Lung (tissue), 16 donors: Measurements from ENCODE around the gene DHRS7C. TPM values are rescaled to one million over a fixed set of nuclear protein-coding genes. Genes with fewer than 3 reads are reported as not detected.

ENCODE experiments used
- ATAC-seq: fragments of 200-7000 bp; cut with Tn5 transposase; one replicate; pipeline ENCODE4 v1.9.1; 2020; ENCODE audit warnings: moderate number of reproducible peaks; ENCODE audit not compliant: insufficient read depth, low FRiP score
- DNase-seq, 3 donors: peaks; one replicate each; pipeline ENCODE4 v3.0.0-alpha.2; 2013 to 2017
- H3K27ac ChIP-seq, 2 donors: one replicate each; pipeline ENCODE4 v1.5.1; 2013; ENCODE audit warnings: mild to moderate bottlenecking in 2 of 2, moderate library complexity in 2 of 2, control low read depth in 1 of 2, inconsistent platforms in 1 of 2, low read depth in 1 of 2, low read length in 1 of 2
- H3K27me3 ChIP-seq, 3 donors: one replicate each; pipeline ENCODE4 v1.5.1; 2013; ENCODE audit warnings: low read length in 2 of 3; ENCODE audit not compliant: control insufficient read depth in 3 of 3, insufficient read depth in 3 of 3
- H3K36me3 ChIP-seq, 4 donors: one replicate each; pipeline ENCODE4 v1.5.1; 2013; ENCODE audit warnings: low read length in 4 of 4, mild to moderate bottlenecking in 1 of 4, moderate library complexity in 1 of 4; ENCODE audit not compliant: control insufficient read depth in 4 of 4, insufficient read depth in 4 of 4
- H3K4me1 ChIP-seq, 5 donors: one replicate each; pipeline ENCODE4 v1.5.1; 2013; ENCODE audit warnings: low read length in 5 of 5, mild to moderate bottlenecking in 2 of 5, moderate library complexity in 1 of 5; ENCODE audit not compliant: control insufficient read depth in 5 of 5, insufficient read depth in 5 of 5
- H3K4me3 ChIP-seq: one replicate; pipeline ENCODE4 v1.5.1; 2013; ENCODE audit warnings: mild to moderate bottlenecking, control low read depth, moderate library complexity
- H3K9ac ChIP-seq, 2 donors: one replicate each; pipeline ENCODE4 v1.5.1; 2013; ENCODE audit warnings: low read length in 2 of 2, control low read depth in 1 of 2; ENCODE audit not compliant: insufficient read depth in 1 of 2
- H3K9me3 ChIP-seq, 4 donors: one replicate each; pipeline ENCODE4 v1.5.1; 2013; ENCODE audit warnings: low read length in 3 of 4, mild to moderate bottlenecking in 1 of 4, moderate library complexity in 1 of 4; ENCODE audit not compliant: control insufficient read depth in 4 of 4, insufficient read depth in 3 of 4
- WGBS, 2 donors: extraction: QIAGEN DNeasy Blood & Tissue Kit; methylation state at CpG; one replicate each; pipeline ENCODE4 v1.1.7; 2013; 5-methylcytosine and 5-hydroxymethylcytosine counted together
- long read RNA-seq, 5 donors: transcript quantifications; one replicate each; lab custom pipeline, GENCODE V29; 2026
- polyA plus RNA-seq, 2 donors: library from polyadenylated mRNA; stranded (reverse); fragments of 200-250 nt; gene quantifications; one replicate each; pipeline ENCODE4 v1.2.1, GENCODE V29; 2013
- total RNA-seq, 2 donors: library from RNA; depleted of rRNA in 1 of 2; stranded (reverse); fragments of >200 nt in 1 of 2; gene quantifications; one replicate each; pipeline ENCODE4 v1.2.1, GENCODE V29; 2014 to 2021
- TF ChIP-seq, protein P1 (sequence below): IDR thresholded peaks from 2 replicates; pipeline ENCODE4 v1.5.1; 2012; ENCODE audit warnings: mild to moderate bottlenecking; ENCODE audit errors: control extremely low read depth, extremely low read depth
- donor health status: control.
- donor health status: control.
- donor health status: Bipolar disorder and iron deficiency.
- donor health status: healthy.
- donor health status: DM: yes; HTN: yes; CAD: no.

Gene DHRS7C, protein sequence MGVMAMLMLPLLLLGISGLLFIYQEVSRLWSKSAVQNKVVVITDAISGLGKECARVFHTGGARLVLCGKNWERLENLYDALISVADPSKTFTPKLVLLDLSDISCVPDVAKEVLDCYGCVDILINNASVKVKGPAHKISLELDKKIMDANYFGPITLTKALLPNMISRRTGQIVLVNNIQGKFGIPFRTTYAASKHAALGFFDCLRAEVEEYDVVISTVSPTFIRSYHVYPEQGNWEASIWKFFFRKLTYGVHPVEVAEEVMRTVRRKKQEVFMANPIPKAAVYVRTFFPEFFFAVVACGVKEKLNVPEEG
- total RNA-seq (not detected), polyA plus RNA-seq (not detected)
- long read RNA-seq, donor 1 = 0 reads
- long read RNA-seq, donor 2 = 0 reads
- long read RNA-seq, donor 3 = 0 reads
- long read RNA-seq, donor 4 = 0 reads
- long read RNA-seq, donor 5 = 0 reads

DNA sequence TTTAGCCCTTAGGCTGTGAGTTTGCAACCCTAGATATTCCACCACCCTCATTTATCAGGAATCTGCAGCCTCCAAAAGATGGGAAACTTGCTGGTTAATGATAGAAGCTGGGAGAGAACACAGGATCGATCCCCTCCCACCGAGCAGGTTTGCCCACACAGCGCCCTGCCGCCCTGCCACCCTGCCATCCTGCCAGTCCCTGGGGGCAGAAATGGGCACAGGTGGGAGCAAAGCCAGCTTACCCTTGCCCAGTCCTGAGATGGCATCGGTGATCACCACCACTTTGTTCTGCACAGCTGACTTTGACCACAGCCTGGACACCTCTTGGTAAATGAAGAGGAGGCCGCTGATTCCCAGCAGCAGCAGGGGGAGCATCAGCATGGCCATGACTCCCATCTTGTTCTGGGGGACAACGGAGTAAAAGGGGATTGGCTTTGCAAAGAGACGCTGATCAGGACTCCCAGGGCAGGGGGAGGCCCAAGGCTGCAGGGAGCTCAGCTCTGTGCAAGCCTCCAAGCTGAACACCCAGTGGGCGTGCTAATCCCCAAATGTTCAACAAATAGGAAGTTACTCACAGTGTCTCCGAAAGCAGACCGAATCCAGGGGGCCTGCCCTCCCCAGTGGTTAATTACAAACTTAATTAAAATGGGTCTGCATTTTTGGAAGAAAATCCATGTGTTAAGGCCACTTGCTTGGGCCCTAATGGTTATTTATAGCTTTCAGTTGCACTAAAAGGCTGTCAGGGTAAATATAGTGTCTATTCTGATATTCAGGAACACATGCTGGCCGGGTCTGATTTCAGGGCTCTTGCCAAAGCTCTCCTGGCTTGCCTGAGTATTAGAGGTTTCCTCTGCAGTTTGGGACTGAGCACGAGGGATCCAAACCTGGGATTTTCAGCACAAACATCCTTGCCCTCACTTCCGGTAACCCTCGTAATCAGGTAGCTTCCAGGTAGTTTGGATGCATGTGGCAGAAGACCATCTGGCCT lies at the start of gene DHRS7C:
Gene DHRS7C, minus strand, starts transcription at position 704 of the 988 bp plus-strand sequence. Its CDS starts 308 bp downstream, at position 396.
- H3K9me3 ChIP-seq = peaks cover 0 to 2% (median 0%) of the 10 kb centered on the region in 4 donors
- no peak within 1 kb of the TSS for H3K4me3 ChIP-seq
- DNase-seq (peak in 1 of 3 donors; percentile 45), ATAC-seq (no peak)
- no peaks in the 10 kb centered on the region for H3K27me3 ChIP-seq
- H3K9ac ChIP-seq = no peak within 1 kb of the TSS
- peaks cover 0 to 5% (median 0%) of the 10 kb centered on the region in 5 donors for H3K4me1 ChIP-seq
- H3K36me3 ChIP-seq = no peaks in the 10 kb centered on the region
- no peak within 1 kb of the TSS for H3K27ac ChIP-seq
- 79 to 81% methylated on average over 15 of the region's 15 CpGs for WGBS, 2 donors
- TF ChIP-seq, protein P1, sequence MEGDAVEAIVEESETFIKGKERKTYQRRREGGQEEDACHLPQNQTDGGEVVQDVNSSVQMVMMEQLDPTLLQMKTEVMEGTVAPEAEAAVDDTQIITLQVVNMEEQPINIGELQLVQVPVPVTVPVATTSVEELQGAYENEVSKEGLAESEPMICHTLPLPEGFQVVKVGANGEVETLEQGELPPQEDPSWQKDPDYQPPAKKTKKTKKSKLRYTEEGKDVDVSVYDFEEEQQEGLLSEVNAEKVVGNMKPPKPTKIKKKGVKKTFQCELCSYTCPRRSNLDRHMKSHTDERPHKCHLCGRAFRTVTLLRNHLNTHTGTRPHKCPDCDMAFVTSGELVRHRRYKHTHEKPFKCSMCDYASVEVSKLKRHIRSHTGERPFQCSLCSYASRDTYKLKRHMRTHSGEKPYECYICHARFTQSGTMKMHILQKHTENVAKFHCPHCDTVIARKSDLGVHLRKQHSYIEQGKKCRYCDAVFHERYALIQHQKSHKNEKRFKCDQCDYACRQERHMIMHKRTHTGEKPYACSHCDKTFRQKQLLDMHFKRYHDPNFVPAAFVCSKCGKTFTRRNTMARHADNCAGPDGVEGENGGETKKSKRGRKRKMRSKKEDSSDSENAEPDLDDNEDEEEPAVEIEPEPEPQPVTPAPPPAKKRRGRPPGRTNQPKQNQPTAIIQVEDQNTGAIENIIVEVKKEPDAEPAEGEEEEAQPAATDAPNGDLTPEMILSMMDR = no peak

DNA sequence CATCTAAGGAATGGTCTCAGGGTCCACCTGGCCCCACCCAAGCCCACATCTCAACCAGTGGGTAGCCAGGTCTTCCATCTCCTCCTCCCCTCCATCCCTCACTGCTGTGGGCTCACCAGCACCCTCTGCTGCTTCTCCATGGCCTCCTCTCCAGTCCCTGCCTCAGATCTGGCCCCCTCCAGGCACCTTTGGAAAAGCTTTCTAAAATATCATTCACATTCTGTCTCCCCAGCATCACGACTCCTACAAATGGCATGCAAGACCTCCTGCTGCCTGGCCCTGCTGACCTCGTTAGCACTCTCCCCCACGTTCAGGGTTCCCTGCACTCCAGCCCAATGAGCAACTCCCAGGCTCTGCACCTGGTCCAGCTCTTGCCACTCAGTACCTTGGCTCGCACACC lies 48.0 kb upstream of the DHRS7C start:
- TF ChIP-seq, protein P1 = no peak
- H3K4me1 ChIP-seq = peaks cover 0 to 26% (median 19%) of the 10 kb centered on the region in 5 donors
- H3K27me3 ChIP-seq = no peaks in the 10 kb centered on the region
- 46 to 65% methylated on average over 4 of the region's 4 CpGs for WGBS, 2 donors
- ATAC-seq (no peak), DNase-seq (no peak)
- no peak overlapping the region for H3K27ac ChIP-seq
- no peaks in the 10 kb centered on the region for H3K9me3 ChIP-seq
- no peaks in the 10 kb centered on the region for H3K36me3 ChIP-seq
- no peak overlapping the region for H3K9ac ChIP-seq
- no peak overlapping the region for H3K4me3 ChIP-seq

DNA sequence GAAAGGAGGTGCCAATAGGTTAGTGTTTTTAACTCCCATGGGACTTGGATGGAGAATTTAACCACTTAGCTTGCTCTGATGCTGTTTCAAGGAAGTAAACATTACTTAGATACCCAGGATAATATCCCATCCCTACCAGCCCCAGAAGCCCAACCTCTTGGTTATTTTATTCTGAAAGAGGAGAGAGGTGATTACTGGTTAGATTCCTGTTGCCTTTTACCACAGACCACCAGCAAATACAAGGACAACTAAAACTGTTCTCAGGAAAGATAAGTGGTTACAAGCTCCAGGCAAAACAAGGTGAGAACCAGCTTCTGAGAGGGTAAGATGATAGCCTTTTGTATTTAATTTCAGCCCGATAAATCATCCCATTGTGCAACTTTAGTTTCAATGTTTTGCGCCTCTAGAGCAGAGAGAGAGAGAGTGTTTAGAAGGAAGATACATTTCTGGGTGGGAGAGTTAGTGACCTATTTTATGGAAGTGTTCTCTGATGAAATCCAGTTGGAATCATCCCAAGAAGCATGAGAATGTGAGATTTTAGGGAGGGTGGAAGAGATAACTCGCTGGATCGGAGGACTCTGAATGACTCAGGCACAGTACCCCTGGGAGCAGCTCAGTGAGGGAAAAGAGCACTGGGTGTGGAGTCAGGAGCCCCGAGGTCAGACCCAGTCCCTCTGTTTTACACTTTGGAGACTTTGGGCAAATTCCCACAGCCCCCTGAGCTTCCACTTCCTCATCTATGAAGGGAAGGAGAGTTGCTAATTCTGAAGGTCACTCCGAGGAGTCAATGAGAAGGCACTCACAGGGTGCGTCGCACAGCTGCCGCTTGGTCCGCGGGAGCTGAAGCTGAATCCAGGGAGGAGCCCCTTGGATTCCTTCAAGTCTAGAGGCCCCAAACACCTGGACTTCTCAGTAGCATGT lies 46.4 kb upstream of the DHRS7C start:
- Histone ChIP-seq H3K36me3 (no peaks in the 10 kb centered on the region), H3K9ac (peak overlapping the region in 1 of 2 donors; percentile 38), H3K4me1 (peaks cover 0 to 26% (median 19%) of the 10 kb centered on the region in 5 donors), H3K9me3 (no peaks in the 10 kb centered on the region), H3K4me3 (no peak overlapping the region), H3K27me3 (no peaks in the 10 kb centered on the region), H3K27ac (no peak overlapping the region)
- DNase-seq (peak; percentile 31 to 94 (median 91)), ATAC-seq (peak; percentile 36)
- TF ChIP-seq, protein P1 = no peak
- WGBS, 2 donors = 70 to 79% methylated on average over 11 of the region's 11 CpGs
